SK-N-SH (cell line): Measurements from ENCODE around the gene CDH22.
A peak's percentile ranks its signal among the peaks of the same experiment; 100 is the strongest.

Experiments
- CHD2 ChIP-seq: fragments of 150-350 bp; IDR thresholded peaks from 2 replicates; pipeline ENCODE4 v1.6.1; 2018; ENCODE audit warnings: low read length; ENCODE audit not compliant: partially characterized antibody
- EP300 ChIP-seq, 2 experiments: IDR thresholded peaks; 2 replicates each; pipeline versions ENCODE4 v1.4.0 to v1.6.1; 2012; ENCODE audit warnings: borderline replicate concordance in 1 of 2, low read depth in 1 of 2, low read length in 1 of 2
- EZH2phosphoT487 ChIP-seq: fragments of 200-600 bp; sonication (generic); IDR thresholded peaks from 2 replicates; pipeline ENCODE4 v1.6.1; 2017; ENCODE audit warnings: low read depth, mixed run types, mild to moderate bottlenecking, antibody characterized with exemption, moderate library complexity, borderline replicate concordance
- JUND ChIP-seq: IDR thresholded peaks from 2 replicates; pipeline ENCODE4 v1.4.0; 2012
- NRF1 ChIP-seq: IDR thresholded peaks from 2 replicates; pipeline ENCODE4 v1.6.1; 2012; ENCODE audit warnings: low read depth, mild to moderate bottlenecking, low read length
- RCOR1 ChIP-seq: fragments of 150-350 bp; IDR thresholded peaks from 2 replicates; pipeline ENCODE4 v1.6.1; 2017; ENCODE audit warnings: antibody characterized with exemption, low read length
- REST ChIP-seq: IDR thresholded peaks from 2 replicates; pipeline ENCODE4 v1.6.1; 2012; ENCODE audit warnings: mild to moderate bottlenecking, low read depth, low read length, moderate library complexity
- YY1 ChIP-seq: IDR thresholded peaks from 2 replicates; pipeline ENCODE4 v1.4.0; 2012; ENCODE audit warnings: low read depth, mild to moderate bottlenecking
- TF ChIP-seq, protein P1 (sequence below): fragments of 200-600 bp; sonication (generic); IDR thresholded peaks from 2 replicates; pipeline ENCODE4 v1.6.1; 2017; ENCODE audit warnings: antibody characterized with exemption, mild to moderate bottlenecking, moderate library complexity

GRCh38 chr20:46307139-46307998 is 929 bp downstream of the CDH22 start:
- TF ChIP-seq EP300 (IDR thresholded peaks at IDR 0.05; ENCODE audit: borderline replicate concordance in 1 of 2, low read depth in 1 of 2, low read length in 1 of 2): no peak
- TF ChIP-seq, protein P1, sequence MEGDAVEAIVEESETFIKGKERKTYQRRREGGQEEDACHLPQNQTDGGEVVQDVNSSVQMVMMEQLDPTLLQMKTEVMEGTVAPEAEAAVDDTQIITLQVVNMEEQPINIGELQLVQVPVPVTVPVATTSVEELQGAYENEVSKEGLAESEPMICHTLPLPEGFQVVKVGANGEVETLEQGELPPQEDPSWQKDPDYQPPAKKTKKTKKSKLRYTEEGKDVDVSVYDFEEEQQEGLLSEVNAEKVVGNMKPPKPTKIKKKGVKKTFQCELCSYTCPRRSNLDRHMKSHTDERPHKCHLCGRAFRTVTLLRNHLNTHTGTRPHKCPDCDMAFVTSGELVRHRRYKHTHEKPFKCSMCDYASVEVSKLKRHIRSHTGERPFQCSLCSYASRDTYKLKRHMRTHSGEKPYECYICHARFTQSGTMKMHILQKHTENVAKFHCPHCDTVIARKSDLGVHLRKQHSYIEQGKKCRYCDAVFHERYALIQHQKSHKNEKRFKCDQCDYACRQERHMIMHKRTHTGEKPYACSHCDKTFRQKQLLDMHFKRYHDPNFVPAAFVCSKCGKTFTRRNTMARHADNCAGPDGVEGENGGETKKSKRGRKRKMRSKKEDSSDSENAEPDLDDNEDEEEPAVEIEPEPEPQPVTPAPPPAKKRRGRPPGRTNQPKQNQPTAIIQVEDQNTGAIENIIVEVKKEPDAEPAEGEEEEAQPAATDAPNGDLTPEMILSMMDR: peak; percentile 69
- no peak for TF ChIP-seq RCOR1
- no peak for TF ChIP-seq REST
- TF ChIP-seq CHD2: no peak
- no peak for TF ChIP-seq EZH2phosphoT487
- no peak for TF ChIP-seq NRF1
- TF ChIP-seq YY1: no peak
- no peak for TF ChIP-seq JUND
